Ishikawa (cell line): ENCODE data around the gene EMILIN2.

ENCODE experiments used
- CEBPB ChIP-seq: IDR thresholded peaks from 2 replicates; pipeline ENCODE4 v1.6.1; 2012
- CREB1 ChIP-seq: IDR thresholded peaks from 2 replicates; pipeline ENCODE4 v1.6.1; 2012; ENCODE audit warnings: low read depth
- EGR1 ChIP-seq: IDR thresholded peaks from 2 replicates; pipeline ENCODE4 v1.6.1; 2012
- EP300 ChIP-seq: IDR thresholded peaks from 2 replicates; pipeline ENCODE4 v1.6.1; 2012; ENCODE audit warnings: borderline replicate concordance
- FOXM1 ChIP-seq: IDR thresholded peaks from 2 replicates; pipeline ENCODE4 v1.6.1; 2012; ENCODE audit warnings: low read depth, borderline replicate concordance
- MAX ChIP-seq: IDR thresholded peaks from 2 replicates; pipeline ENCODE4 v1.6.1; 2012
- NFIC ChIP-seq: IDR thresholded peaks from 2 replicates; pipeline ENCODE4 v1.6.1; 2012
- RAD21 ChIP-seq: IDR thresholded peaks from 2 replicates; pipeline ENCODE4 v1.6.1; 2012; ENCODE audit warnings: low read depth
- REST ChIP-seq: IDR thresholded peaks from 2 replicates; pipeline ENCODE4 v1.6.1; 2012; ENCODE audit warnings: low read depth, mild to moderate bottlenecking
- TAF1 ChIP-seq: IDR thresholded peaks from 2 replicates; pipeline ENCODE4 v1.6.1; 2012; ENCODE audit warnings: low read depth, mild to moderate bottlenecking
- TCF12 ChIP-seq: IDR thresholded peaks from 2 replicates; pipeline ENCODE4 v1.6.1; 2012; ENCODE audit warnings: low read depth
- TEAD4 ChIP-seq: IDR thresholded peaks from 2 replicates; pipeline ENCODE4 v1.6.1; 2012
- YY1 ChIP-seq: IDR thresholded peaks from 2 replicates; pipeline ENCODE4 v1.6.1; 2012; ENCODE audit warnings: low read depth
- ZBTB7A ChIP-seq: IDR thresholded peaks from 2 replicates; pipeline ENCODE4 v1.6.1; 2012; ENCODE audit warnings: low read depth
- TF ChIP-seq, protein P1 (sequence below): IDR thresholded peaks from 2 replicates; pipeline ENCODE4 v1.6.1; 2012

The EMILIN2 gene

DNA sequence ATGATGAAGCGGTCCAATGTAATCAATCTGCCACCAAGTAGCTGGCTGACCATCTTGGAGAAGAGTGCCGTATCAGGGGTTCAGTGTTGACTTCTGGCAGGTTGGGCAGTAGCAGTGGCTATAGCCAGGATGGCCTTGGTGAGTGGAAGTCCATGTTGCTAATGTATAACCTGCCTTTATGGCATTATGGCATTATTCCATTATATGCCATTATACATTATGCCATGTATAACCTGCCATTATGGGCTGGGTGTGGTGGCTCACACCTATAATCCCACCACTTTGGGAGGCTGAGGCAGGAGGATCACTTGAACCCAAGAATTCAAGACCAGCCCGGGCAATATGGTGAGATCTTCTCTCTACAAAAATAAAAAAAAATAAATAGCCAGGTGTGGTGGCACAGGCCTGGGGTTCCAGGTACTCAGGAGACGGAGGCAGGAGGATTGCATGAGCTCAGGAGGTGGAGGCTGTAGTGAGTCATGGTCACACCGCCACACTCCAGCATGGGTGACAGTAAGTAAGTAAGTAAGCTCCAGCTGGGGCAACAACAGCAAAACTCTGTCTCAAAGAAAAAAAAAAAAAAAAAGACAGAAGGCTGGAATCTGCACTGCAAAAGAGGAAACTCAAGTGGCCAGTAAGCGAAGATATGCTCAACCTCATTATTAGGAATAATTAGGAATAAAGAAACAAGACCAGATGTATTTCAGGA lies 24.4 kb upstream of the EMILIN2 start:
- no peak for TF ChIP-seq TCF12
- no peak for TF ChIP-seq NFIC
- no peak for TF ChIP-seq TEAD4
- TF ChIP-seq FOXM1 = no peak
- TF ChIP-seq, protein P1, sequence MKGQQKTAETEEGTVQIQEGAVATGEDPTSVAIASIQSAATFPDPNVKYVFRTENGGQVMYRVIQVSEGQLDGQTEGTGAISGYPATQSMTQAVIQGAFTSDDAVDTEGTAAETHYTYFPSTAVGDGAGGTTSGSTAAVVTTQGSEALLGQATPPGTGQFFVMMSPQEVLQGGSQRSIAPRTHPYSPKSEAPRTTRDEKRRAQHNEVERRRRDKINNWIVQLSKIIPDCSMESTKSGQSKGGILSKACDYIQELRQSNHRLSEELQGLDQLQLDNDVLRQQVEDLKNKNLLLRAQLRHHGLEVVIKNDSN = no peak
- no peak for TF ChIP-seq CREB1
- no peak for TF ChIP-seq RAD21
- no peak for TF ChIP-seq MAX
- TF ChIP-seq TAF1 = no peak
- TF ChIP-seq EGR1 = no peak

DNA sequence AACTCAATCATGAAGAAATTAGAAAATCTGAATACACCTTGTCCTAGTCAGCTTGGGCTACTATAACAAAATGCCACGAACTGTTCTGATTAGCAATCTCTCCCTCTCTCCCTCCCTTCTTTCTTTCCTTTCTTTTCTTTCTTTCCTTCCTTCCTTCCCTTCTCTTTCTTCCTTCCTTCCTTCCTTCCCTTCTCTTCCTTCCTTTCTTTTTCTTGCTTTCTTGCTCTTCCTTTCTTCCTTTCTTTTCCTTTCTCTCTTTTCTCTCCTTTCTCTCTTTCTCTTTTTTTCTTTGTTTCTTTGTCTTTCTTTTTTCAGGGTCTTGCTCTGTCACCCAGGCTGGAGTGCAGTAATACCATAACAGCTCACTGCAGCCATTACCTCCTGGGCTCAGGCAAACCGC lies 23.6 kb upstream of the EMILIN2 start:
- TF ChIP-seq, protein P1 = no peak
- no peak for TF ChIP-seq CEBPB
- no peak for TF ChIP-seq TCF12

GRCh38 chr18:2823966-2824365 lies 22.8 kb upstream of the EMILIN2 start:
- TF ChIP-seq YY1 (no peak), CEBPB (no peak), EGR1 (no peak), TCF12 (no peak), CREB1 (no peak), MAX (no peak), EP300 (no peak), RAD21 (no peak), ZBTB7A (no peak), TEAD4 (no peak), REST (no peak), TAF1 (no peak), NFIC (no peak), FOXM1 (no peak)
- TF ChIP-seq, protein P1 = no peak

DNA sequence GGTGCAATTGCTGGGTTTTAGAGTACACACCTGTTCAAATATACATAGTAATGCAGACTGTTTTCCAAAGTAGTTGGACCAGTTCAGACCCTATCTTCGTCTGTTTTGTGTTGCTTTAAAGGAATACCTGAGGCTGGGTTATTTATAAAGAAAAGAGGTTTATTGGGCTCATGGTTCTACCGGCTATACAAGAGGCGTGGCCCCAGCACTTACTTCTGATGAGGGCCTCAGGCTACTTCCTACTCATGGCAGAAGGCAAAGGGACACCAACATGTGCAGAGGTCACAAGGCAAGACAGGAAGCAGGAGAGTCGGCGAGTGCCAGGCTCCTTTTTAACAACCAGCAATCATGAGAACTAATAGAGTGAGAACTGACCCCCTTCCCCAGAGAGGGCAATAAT lies 21.9 kb upstream of the EMILIN2 start:
- TF ChIP-seq TEAD4 (no peak), EGR1 (no peak), FOXM1 (no peak), CREB1 (no peak), ZBTB7A (no peak), CEBPB (no peak), EP300 (no peak), REST (no peak), TCF12 (no peak), YY1 (no peak), MAX (no peak), NFIC (no peak), RAD21 (no peak), TAF1 (no peak)
- TF ChIP-seq, protein P1 = no peak

DNA sequence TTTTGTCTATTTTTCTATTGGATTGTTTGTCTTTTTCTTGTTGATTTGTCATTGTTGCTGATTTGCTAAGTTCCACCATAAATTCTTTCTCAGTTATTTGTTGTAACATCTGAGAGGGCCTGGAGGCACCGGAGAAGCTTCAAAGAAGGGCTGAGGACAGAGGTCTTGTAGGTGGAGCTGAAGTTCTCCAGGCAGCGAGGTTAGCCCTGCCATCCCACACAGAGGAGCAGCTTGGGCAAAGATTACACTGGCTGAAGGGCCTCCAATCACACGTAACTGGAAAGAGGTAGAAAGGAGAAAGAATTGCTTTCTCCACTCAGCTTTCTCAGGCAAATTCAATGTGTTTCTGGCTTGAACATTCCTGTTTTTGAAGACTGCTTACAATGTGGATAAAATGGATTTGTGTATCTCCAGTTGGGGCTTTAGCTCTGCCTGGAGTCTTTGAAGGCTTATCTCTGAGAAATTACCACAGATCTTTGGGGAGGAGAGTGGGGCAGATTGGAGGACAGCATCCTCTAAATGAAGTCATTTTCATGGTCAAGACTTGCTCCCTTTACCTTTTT lies 21.1 kb upstream of the EMILIN2 start:
- TF ChIP-seq RAD21 (no peak), ZBTB7A (no peak)
